ENCODE results near the gene FER.
"Not testable (repeated sequence)": the region's sequence is repeated elsewhere in the genome, so short reads cannot be mapped to it uniquely, and the experiment has no call there.

The FER gene

GRCh38 chr5:108857905-108858304 lies 110.2 kb downstream of the FER start:
- DNase-seq (no peak), ATAC-seq (ENCODE audit: insufficient read depth, low read depth) (no peak)
- TF ChIP-seq CTCF (IDR thresholded peaks at IDR 0.05; ENCODE audit: borderline replicate concordance, extremely low read depth, low read length, poor library complexity, severe bottlenecking) (no peak), EZH2 (IDR thresholded peaks at IDR 0.05; ENCODE audit: borderline replicate concordance, low read depth, low read length, severe bottlenecking) (no peak)

GRCh38 chr5:108858959-108859358 lies 111.3 kb downstream of the FER start:
- Histone ChIP-seq H3K4me3 (ENCODE audit: low read depth in 1 of 2, low read length in 2 of 2) (no peak overlapping the region), H4K20me1 (ENCODE audit: insufficient read depth, low read length) (no peaks in the 10 kb centered on the region), H3K27me3 (ENCODE audit: insufficient read depth, low read length, poor library complexity) (no peaks in the 10 kb centered on the region), H2AFZ (ENCODE audit: low read depth, low read length) (no peak overlapping the region), H3K79me2 (ENCODE audit: insufficient read depth, low read length) (no peaks in the 10 kb centered on the region), H3K9ac (ENCODE audit: low read depth, low read length) (no peak overlapping the region), H3K36me3 (ENCODE audit: insufficient read depth, low read length) (no peaks in the 10 kb centered on the region), H3K9me3 (ENCODE audit: insufficient read depth, low read length, severe bottlenecking) (no peaks in the 10 kb centered on the region), H3K27ac (ENCODE audit: low read length) (no peak overlapping the region), H3K4me1 (ENCODE audit: insufficient read depth, low read length) (no peaks in the 10 kb centered on the region), H3K4me2 (ENCODE audit: insufficient read depth, low read length) (no peak overlapping the region)
- DNase-seq (no peak), ATAC-seq (ENCODE audit: insufficient read depth, low read depth) (no peak)
- TF ChIP-seq CTCF (IDR thresholded peaks at IDR 0.05; ENCODE audit: borderline replicate concordance, extremely low read depth, low read length, poor library complexity, severe bottlenecking), result no peak

More at GRCh38 chr5:108857905-108858304, 110.2 kb downstream of the FER start:
- no peaks in the 10 kb centered on the region for H3K27me3 ChIP-seq (ENCODE audit: insufficient read depth, low read length, poor library complexity)
- H3K79me2 ChIP-seq (ENCODE audit: insufficient read depth, low read length), result no peaks in the 10 kb centered on the region
- H3K9ac ChIP-seq (ENCODE audit: low read depth, low read length), result no peak overlapping the region
- no peaks in the 10 kb centered on the region for H3K4me1 ChIP-seq (ENCODE audit: insufficient read depth, low read length)
- H3K36me3 ChIP-seq (ENCODE audit: insufficient read depth, low read length), result no peaks in the 10 kb centered on the region
- no peak overlapping the region for H3K27ac ChIP-seq (ENCODE audit: low read length)
- H3K4me3 ChIP-seq (ENCODE audit: low read depth in 1 of 2, low read length in 2 of 2), result no peak overlapping the region
- no peak overlapping the region for H2AFZ ChIP-seq (ENCODE audit: low read depth, low read length)
- no peaks in the 10 kb centered on the region for H4K20me1 ChIP-seq (ENCODE audit: insufficient read depth, low read length)
- no peaks in the 10 kb centered on the region for H3K9me3 ChIP-seq (ENCODE audit: insufficient read depth, low read length, severe bottlenecking)
- H3K4me2 ChIP-seq (ENCODE audit: insufficient read depth, low read length), result no peak overlapping the region

- H3K36me3 ChIP-seq (ENCODE audit: insufficient read depth, low read length), result no peaks in the 10 kb centered on the region
- TF ChIP-seq EZH2 (IDR thresholded peaks at IDR 0.05; ENCODE audit: borderline replicate concordance, low read depth, low read length, severe bottlenecking), result no peak
- no peaks in the 10 kb centered on the region for H4K20me1 ChIP-seq (ENCODE audit: insufficient read depth, low read length)
- H3K9me3 ChIP-seq (ENCODE audit: insufficient read depth, low read length, severe bottlenecking), result no peaks in the 10 kb centered on the region
- no peak overlapping the region for H3K9ac ChIP-seq (ENCODE audit: low read depth, low read length)
- H3K79me2 ChIP-seq (ENCODE audit: insufficient read depth, low read length), result no peaks in the 10 kb centered on the region
- DNase-seq (no peak), ATAC-seq (ENCODE audit: insufficient read depth, low read depth) (no peak)
- H3K4me2 ChIP-seq (ENCODE audit: insufficient read depth, low read length), result no peak overlapping the region
- no peak overlapping the region for H3K27ac ChIP-seq (ENCODE audit: low read length)
- no peak overlapping the region for H3K4me3 ChIP-seq (ENCODE audit: low read depth in 1 of 2, low read length in 2 of 2)
- H3K4me1 ChIP-seq (ENCODE audit: insufficient read depth, low read length), result no peaks in the 10 kb centered on the region
- H3K27me3 ChIP-seq (ENCODE audit: insufficient read depth, low read length, poor library complexity), result no peaks in the 10 kb centered on the region
- no peak overlapping the region for H2AFZ ChIP-seq (ENCODE audit: low read depth, low read length)
These were observed 114.5 kb downstream of the FER start for GRCh38 chr5:108862211-108862610.

- not testable (repeated sequence) for H4K20me1 ChIP-seq (ENCODE audit: insufficient read depth, low read length); H3K4me3 ChIP-seq (ENCODE audit: low read depth in 1 of 2, low read length in 2 of 2); H3K9me3 ChIP-seq (ENCODE audit: insufficient read depth, low read length, severe bottlenecking); ATAC-seq (ENCODE audit: insufficient read depth, low read depth); H3K27me3 ChIP-seq (ENCODE audit: insufficient read depth, low read length, poor library complexity); H3K36me3 ChIP-seq (ENCODE audit: insufficient read depth, low read length); H3K79me2 ChIP-seq (ENCODE audit: insufficient read depth, low read length); DNase-seq; H3K27ac ChIP-seq (ENCODE audit: low read length); H3K4me1 ChIP-seq (ENCODE audit: insufficient read depth, low read length); H3K9ac ChIP-seq (ENCODE audit: low read depth, low read length); H3K4me2 ChIP-seq (ENCODE audit: insufficient read depth, low read length); H2AFZ ChIP-seq (ENCODE audit: low read depth, low read length)
These were observed 118.4 kb downstream of the FER start for GRCh38 chr5:108866097-108866496.

Measured in DND-41 (cell line).